NCI-H146 treated with DMSO at 0.1 percent for 48 hours (cell line): ENCODE measurements around the gene KDM5B.
A peak's percentile ranks its signal among the peaks of the same experiment; 100 is the strongest.
"Not testable (repeated sequence)": the region's sequence is repeated elsewhere in the genome, so short reads cannot be mapped to it uniquely, and the experiment has no call there.

ENCODE experiments used
- DNase-seq: peaks from one replicate; lab custom pipeline; 2025; ENCODE audit not compliant: unreplicated experiment; lab: John Stamatoyannopoulos, UW

The KDM5B gene

GRCh38 chr1:202807926-202808757 lies at the start of gene KDM5B:
Gene KDM5B, minus strand, starts transcription at chr1:202808421. Its CDS starts 116 bp downstream, at chr1:202808305.
- peak; percentile 29 for DNase-seq

GRCh38 chr1:202857136-202857610 lies 49.0 kb upstream of the KDM5B start:
- no peak for DNase-seq

GRCh38 chr1:202856014-202856413 lies 47.8 kb upstream of the KDM5B start:
- no peak for DNase-seq

GRCh38 chr1:202854787-202855186 lies 46.6 kb upstream of the KDM5B start:
- no peak for DNase-seq

- peak; percentile 4 for DNase-seq
These were observed 44.1 kb upstream of the KDM5B start for GRCh38 chr1:202852163-202852904.

GRCh38 chr1:202850593-202851362 lies 42.6 kb upstream of the KDM5B start:
- no peak for DNase-seq

- no peak for DNase-seq
These were observed 39.9 kb upstream of the KDM5B start for GRCh38 chr1:202848191-202848542.

- DNase-seq = no peak
These were observed 36.7 kb upstream of the KDM5B start for GRCh38 chr1:202844935-202845334.

- no peak for DNase-seq
These were observed 36.0 kb upstream of the KDM5B start for GRCh38 chr1:202844259-202844658.

- no peak for DNase-seq
These were observed 34.9 kb upstream of the KDM5B start for GRCh38 chr1:202843081-202843480.

GRCh38 chr1:202837746-202838262 lies 29.6 kb upstream of the KDM5B start:
- no peak for DNase-seq

- no peak for DNase-seq
These were observed 28.6 kb upstream of the KDM5B start for GRCh38 chr1:202836623-202837403.

GRCh38 chr1:202835548-202836072 lies 27.4 kb upstream of the KDM5B start:
- DNase-seq = no peak

GRCh38 chr1:202834771-202835547 lies 26.7 kb upstream of the KDM5B start:
- no peak for DNase-seq

GRCh38 chr1:202831906-202832305 lies 23.7 kb upstream of the KDM5B start:
- no peak for DNase-seq

- DNase-seq = not testable (repeated sequence)
These were observed 21.0 kb upstream of the KDM5B start for GRCh38 chr1:202829223-202829622.

GRCh38 chr1:202825748-202826147 lies 17.5 kb upstream of the KDM5B start:
- DNase-seq = no peak

- DNase-seq = no peak
These were observed 13.2 kb upstream of the KDM5B start for GRCh38 chr1:202821467-202821866.

- no peak for DNase-seq
These were observed 10.6 kb upstream of the KDM5B start for GRCh38 chr1:202818819-202819218.
